PC-3 (cell line): ENCODE results near the gene CACNA1S. TPM values are rescaled to one million over a fixed set of nuclear protein-coding genes. Genes with fewer than 3 reads are reported as not detected.

Experiments used
- ATAC-seq: fragments of 200-7000 bp; cut with Tn5 transposase; 2 replicates; pipeline ENCODE4 v1.9.1; 2020; ENCODE audit warnings: mild to moderate bottlenecking, moderate library complexity
- BruUV-seq: library from RNA; stranded (reverse); fragments of 400-500 nt; replicated peaks from 2 replicates; lab custom pipeline; 2021; lab: Mats Ljungman, UMichigan
- CTCF ChIA-PET: fragments of 300-600 bp; sonication (Branson Sonifier 250); formaldehyde crosslinking; loops from one replicate; lab custom pipeline; 2022; ENCODE audit warnings: antibody characterized with exemption; lab: Charles Lee
- POLR2A ChIA-PET: fragments of 300-600 bp; sonication (Branson Sonifier 250); formaldehyde crosslinking; loops from one replicate; lab custom pipeline; 2022; ENCODE audit warnings: antibody characterized with exemption; ENCODE audit not compliant: unreplicated experiment; lab: Charles Lee
- DNase-seq: peaks from one replicate; pipeline ENCODE4 v3.0.0-alpha.2; 2015
- H2AFZ ChIP-seq: fragments of 300-600 bp; sonication (generic); 2 replicates; pipeline ENCODE4 v1.6.0; 2016; ENCODE audit warnings: antibody characterized with exemption, low read length
- H3F3A ChIP-seq: fragments of 300-600 bp; sonication (generic); one replicate; pipeline ENCODE4 v1.6.0; 2017; ENCODE audit warnings: antibody characterized with exemption, low read length, control low read depth, mild to moderate bottlenecking; ENCODE audit not compliant: unreplicated experiment
- H3K27ac ChIP-seq: fragments of 300-600 bp; sonication (generic); 2 replicates; pipeline ENCODE4 v1.5.1; 2016; ENCODE audit warnings: mild to moderate bottlenecking, low read length
- H3K27me3 ChIP-seq: fragments of 300-600 bp; sonication (generic); 2 replicates; pipeline ENCODE4 v1.6.1; 2016; ENCODE audit warnings: low read length, mixed read lengths
- H3K36me3 ChIP-seq: fragments of 300-600 bp; sonication (generic); 2 replicates; pipeline ENCODE4 v1.6.1; 2016; ENCODE audit warnings: low read depth, mixed run types, low read length, mixed read lengths
- H3K4me1 ChIP-seq: fragments of 300-600 bp; sonication (generic); 2 replicates; pipeline ENCODE4 v1.5.1; 2016; ENCODE audit warnings: low read length; ENCODE audit not compliant: insufficient read depth
- H3K4me2 ChIP-seq: fragments of 300-600 bp; sonication (generic); 2 replicates; pipeline ENCODE4 v1.6.0; 2016; ENCODE audit warnings: low read length
- H3K4me3 ChIP-seq: fragments of 300-600 bp; sonication (generic); 2 replicates; pipeline ENCODE4 v1.5.1; 2016; ENCODE audit warnings: mild to moderate bottlenecking, low read length, mixed read lengths
- H3K79me2 ChIP-seq: fragments of 300-600 bp; sonication (generic); 2 replicates; pipeline ENCODE4 v1.6.1; 2017; ENCODE audit warnings: low read length, mixed read lengths
- H3K9ac ChIP-seq: fragments of 300-600 bp; sonication (generic); 2 replicates; pipeline ENCODE4 v1.6.0; 2016; ENCODE audit warnings: mild to moderate bottlenecking, low read length
- H3K9me2 ChIP-seq: fragments of 300-600 bp; sonication (generic); replicated peaks from 2 replicates; pipeline ENCODE4 v1.6.1; 2016; ENCODE audit warnings: mixed run types, low read length, mixed read lengths
- H3K9me3 ChIP-seq: fragments of 300-600 bp; sonication (generic); 2 replicates; pipeline ENCODE4 v1.6.1; 2016; ENCODE audit warnings: low read length, mixed read lengths
- H4K20me1 ChIP-seq: fragments of 300-600 bp; sonication (generic); 2 replicates; pipeline ENCODE4 v1.6.1; 2016; ENCODE audit warnings: low read length, mixed read lengths
- EZH2 ChIP-seq: fragments of 300-600 bp; sonication (generic); IDR thresholded peaks from one replicate; pipeline ENCODE4 v1.6.1; 2017; ENCODE audit warnings: antibody characterized with exemption, mild to moderate bottlenecking, low read length; ENCODE audit not compliant: unreplicated experiment
- EZH2phosphoT487 ChIP-seq: fragments of 300-600 bp; sonication (generic); IDR thresholded peaks from 2 replicates; pipeline ENCODE4 v1.6.1; 2018; ENCODE audit warnings: mild to moderate bottlenecking, antibody characterized with exemption, low read length, borderline replicate concordance
- intact Hi-C: fragments of 100-400 bp; cut with micrococcal nuclease; formaldehyde crosslinking; loops from 2 replicates; pipeline ENCODE4 v1.9.0; 2023
- total RNA-seq: library from RNA; depleted of rRNA; stranded (reverse); fragments of >200 nt; gene quantifications from 2 replicates; pipeline ENCODE4 v1.2.3, GENCODE V29; 2014
- TF ChIP-seq, protein P1 (sequence below): fragments of 300-600 bp; sonication (generic); conservative IDR thresholded peaks from 2 replicates; pipeline ENCODE4 v1.5.1; 2017; ENCODE audit warnings: antibody characterized with exemption, low read depth, mild to moderate bottlenecking, low read length

The CACNA1S gene
- total RNA-seq, 1 experiment from 2014 or later = not detected

GRCh38 chr1:200999667-201000066 is 112.6 kb downstream of the CACNA1S start:
- Histone ChIP-seq H3K79me2 (no peaks in the 10 kb centered on the region), H3K27me3 (peaks cover 32% of the 10 kb centered on the region), H3K4me3 (no peak overlapping the region), H3K4me1 (no peaks in the 10 kb centered on the region), H3K9ac (no peak overlapping the region), H3K9me2 (no peaks in the 10 kb centered on the region), H3K9me3 (no peaks in the 10 kb centered on the region), H3K36me3 (no peaks in the 10 kb centered on the region), H3K4me2 (no peak overlapping the region), H3K27ac (no peak overlapping the region), H2AFZ (no peak overlapping the region), H3F3A (no peaks in the 10 kb centered on the region), H4K20me1 (no peaks in the 10 kb centered on the region)
- TF ChIP-seq EZH2 (no peak), EZH2phosphoT487 (no peak)
- TF ChIP-seq, protein P1, sequence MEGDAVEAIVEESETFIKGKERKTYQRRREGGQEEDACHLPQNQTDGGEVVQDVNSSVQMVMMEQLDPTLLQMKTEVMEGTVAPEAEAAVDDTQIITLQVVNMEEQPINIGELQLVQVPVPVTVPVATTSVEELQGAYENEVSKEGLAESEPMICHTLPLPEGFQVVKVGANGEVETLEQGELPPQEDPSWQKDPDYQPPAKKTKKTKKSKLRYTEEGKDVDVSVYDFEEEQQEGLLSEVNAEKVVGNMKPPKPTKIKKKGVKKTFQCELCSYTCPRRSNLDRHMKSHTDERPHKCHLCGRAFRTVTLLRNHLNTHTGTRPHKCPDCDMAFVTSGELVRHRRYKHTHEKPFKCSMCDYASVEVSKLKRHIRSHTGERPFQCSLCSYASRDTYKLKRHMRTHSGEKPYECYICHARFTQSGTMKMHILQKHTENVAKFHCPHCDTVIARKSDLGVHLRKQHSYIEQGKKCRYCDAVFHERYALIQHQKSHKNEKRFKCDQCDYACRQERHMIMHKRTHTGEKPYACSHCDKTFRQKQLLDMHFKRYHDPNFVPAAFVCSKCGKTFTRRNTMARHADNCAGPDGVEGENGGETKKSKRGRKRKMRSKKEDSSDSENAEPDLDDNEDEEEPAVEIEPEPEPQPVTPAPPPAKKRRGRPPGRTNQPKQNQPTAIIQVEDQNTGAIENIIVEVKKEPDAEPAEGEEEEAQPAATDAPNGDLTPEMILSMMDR = no peak
- POLR2A ChIA-PET = no interaction called here
- CTCF ChIA-PET = no interaction called here
- no TSS peak for BruUV-seq
- intact Hi-C loops = loop anchor here (2.0 kb wide), 1 partner anchor 31 kb away; no protein-coding TSS in a partner anchor
- ATAC-seq = no peak
- DNase-seq = no peak

GRCh38 chr1:200998323-200998722 is 113.9 kb downstream of the CACNA1S start:
- no peak overlapping the region for H2AFZ ChIP-seq
- no peaks in the 10 kb centered on the region for H3K79me2 ChIP-seq
- TF ChIP-seq, protein P1 = no peak
- TF ChIP-seq EZH2 (no peak), EZH2phosphoT487 (no peak)
- ATAC-seq (no peak), DNase-seq (no peak)
- H3K4me3 ChIP-seq = no peak overlapping the region
- POLR2A ChIA-PET = no interaction called here
- H3K4me2 ChIP-seq = no peak overlapping the region
- H3F3A ChIP-seq = no peaks in the 10 kb centered on the region
- H3K9me2 ChIP-seq = no peaks in the 10 kb centered on the region
- no peaks in the 10 kb centered on the region for H3K4me1 ChIP-seq
- H3K9me3 ChIP-seq = no peaks in the 10 kb centered on the region
- no peak overlapping the region for H3K9ac ChIP-seq
- BruUV-seq = no TSS peak
- no peaks in the 10 kb centered on the region for H4K20me1 ChIP-seq
- peaks cover 33% of the 10 kb centered on the region for H3K27me3 ChIP-seq
- no peak overlapping the region for H3K27ac ChIP-seq
- CTCF ChIA-PET = no interaction called here
- no peaks in the 10 kb centered on the region for H3K36me3 ChIP-seq
- intact Hi-C loops = no loop called here

GRCh38 chr1:200992382-200993048 is 119.7 kb downstream of the CACNA1S start:
- no peaks in the 10 kb centered on the region for H4K20me1 ChIP-seq

More at GRCh38 chr1:200992382-200993048, 119.7 kb downstream of the CACNA1S start:
- no peak overlapping the region for H3K4me3 ChIP-seq
- no TSS peak for BruUV-seq
- intact Hi-C loops = no loop called here
- TF ChIP-seq EZH2phosphoT487 = no peak
- no peak for TF ChIP-seq EZH2
- no peak overlapping the region for H3K4me2 ChIP-seq
- ATAC-seq (no peak), DNase-seq (no peak)
- CTCF ChIA-PET = no interaction called here
- peaks cover 51% of the 10 kb centered on the region for H3K27me3 ChIP-seq
- H3K9ac ChIP-seq = no peak overlapping the region
- no peaks in the 10 kb centered on the region for H3K79me2 ChIP-seq
- no peak overlapping the region for H2AFZ ChIP-seq
- POLR2A ChIA-PET = no interaction called here
- no peaks in the 10 kb centered on the region for H3K4me1 ChIP-seq
- H3K27ac ChIP-seq = no peak overlapping the region
- no peaks in the 10 kb centered on the region for H3K9me2 ChIP-seq
- H3K36me3 ChIP-seq = no peaks in the 10 kb centered on the region
- H3K9me3 ChIP-seq = no peaks in the 10 kb centered on the region
- no peaks in the 10 kb centered on the region for H3F3A ChIP-seq
